Stimulated activated CD8-positive, alpha-beta memory T cell treated with anti-CD3 and anti-CD28 coated beads, Interleukin-7, amount 100 ng/mL, for 1 hour (primary cell): ENCODE measurements around the gene E2F6.
A peak's percentile ranks its signal among the peaks of the same experiment; 100 is the strongest.

Experiments
- DNase-seq, 2 donors: peaks; one replicate each; pipeline ENCODE4 v3.0.0-alpha.2; 2020; ENCODE audit warnings: low read depth in 2 of 2

The E2F6 gene

GRCh38 chr2:11465485-11466306, at the start of gene E2F6:
E2F6 (minus strand) TSS chr2:11466161; CDS start chr2:11465879, 282 bp downstream.
- DNase-seq, result peak; percentile 71 to 76

- no peak for DNase-seq
Measured at GRCh38 chr2:11515490-11515981, 49.6 kb upstream of the E2F6 start.

- DNase-seq, result no peak
Measured at GRCh38 chr2:11514904-11515303, 48.9 kb upstream of the E2F6 start.

GRCh38 chr2:11514081-11514730, 48.2 kb upstream of the E2F6 start:
- DNase-seq, result no peak

GRCh38 chr2:11513319-11513718, 47.4 kb upstream of the E2F6 start:
- no peak for DNase-seq

- DNase-seq, result no peak
Measured at GRCh38 chr2:11512431-11512830, 46.5 kb upstream of the E2F6 start.

- DNase-seq, result no peak
Measured at GRCh38 chr2:11509657-11510360, 43.8 kb upstream of the E2F6 start.

- no peak for DNase-seq
Measured at GRCh38 chr2:11508279-11508678, 42.3 kb upstream of the E2F6 start.

- DNase-seq, result no peak
Measured at GRCh38 chr2:11507517-11507916, 41.6 kb upstream of the E2F6 start.

GRCh38 chr2:11506611-11506969, 40.6 kb upstream of the E2F6 start:
- no peak for DNase-seq

GRCh38 chr2:11505652-11506610, 40.0 kb upstream of the E2F6 start:
- no peak for DNase-seq

GRCh38 chr2:11503354-11503927, 37.5 kb upstream of the E2F6 start:
- DNase-seq, result no peak

- no peak for DNase-seq
Measured at GRCh38 chr2:11502740-11503292, 36.9 kb upstream of the E2F6 start.

GRCh38 chr2:11500702-11501303, 34.8 kb upstream of the E2F6 start:
- no peak for DNase-seq

- no peak for DNase-seq
Measured at GRCh38 chr2:11499081-11499743, 33.3 kb upstream of the E2F6 start.

- no peak for DNase-seq
Measured at GRCh38 chr2:11498543-11499034, 32.6 kb upstream of the E2F6 start.

- DNase-seq, result no peak
Measured at GRCh38 chr2:11495844-11496681, 30.1 kb upstream of the E2F6 start.

- no peak for DNase-seq
Measured at GRCh38 chr2:11494310-11494709, 28.3 kb upstream of the E2F6 start.

GRCh38 chr2:11493282-11493681, 27.3 kb upstream of the E2F6 start:
- no peak for DNase-seq
